GM12892 (cell line): ENCODE measurements around the gene METTL25B.
A peak's percentile ranks its signal among the peaks of the same experiment; 100 is the strongest.

Source experiments
- DNase-seq: peaks from one replicate; pipeline ENCODE4 v3.0.0; 2011; ENCODE audit not compliant: insufficient read length
- FAIRE-seq: peaks from 2 replicates; lab custom pipeline; 2011; peaks lifted over from hg19 to GRCh38; lab: Jason Lieb, UNC
- POLR2A ChIP-seq: IDR thresholded peaks from 2 replicates; pipeline ENCODE4 v1.6.1; 2011; ENCODE audit warnings: low read depth, low read length, control low read depth
- POLR2AphosphoS5 ChIP-seq: IDR thresholded peaks from 2 replicates; pipeline ENCODE4 v1.6.1; 2011; ENCODE audit warnings: low read depth, low read length, control low read depth
- TAF1 ChIP-seq: IDR thresholded peaks from 2 replicates; pipeline ENCODE4 v1.6.1; 2011; ENCODE audit warnings: low read depth, mild to moderate bottlenecking, control low read depth, low read length, borderline replicate concordance

METTL25B gene

DNA sequence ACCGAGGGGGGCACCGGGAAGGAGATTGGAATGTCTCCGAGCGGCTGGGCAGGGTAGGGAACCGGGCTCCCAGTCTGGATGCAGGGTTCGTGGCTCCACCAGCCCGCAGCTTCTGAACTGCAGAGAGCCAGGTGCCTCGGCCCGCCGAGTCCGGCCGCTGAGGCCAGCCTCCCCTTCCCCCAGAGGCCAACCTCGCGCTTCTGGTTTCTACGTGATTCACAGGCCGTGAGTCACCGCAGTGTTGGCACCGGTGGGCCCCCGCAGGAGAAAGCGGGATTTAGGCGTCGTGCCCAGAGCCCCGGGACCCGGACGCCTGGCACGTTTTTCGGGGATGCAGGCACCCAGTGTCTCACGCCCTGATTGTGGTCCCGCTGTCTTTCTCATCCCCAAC, 23.3 kb upstream of the METTL25B start:
- FAIRE-seq (no peak), DNase-seq (no peak)

DNA sequence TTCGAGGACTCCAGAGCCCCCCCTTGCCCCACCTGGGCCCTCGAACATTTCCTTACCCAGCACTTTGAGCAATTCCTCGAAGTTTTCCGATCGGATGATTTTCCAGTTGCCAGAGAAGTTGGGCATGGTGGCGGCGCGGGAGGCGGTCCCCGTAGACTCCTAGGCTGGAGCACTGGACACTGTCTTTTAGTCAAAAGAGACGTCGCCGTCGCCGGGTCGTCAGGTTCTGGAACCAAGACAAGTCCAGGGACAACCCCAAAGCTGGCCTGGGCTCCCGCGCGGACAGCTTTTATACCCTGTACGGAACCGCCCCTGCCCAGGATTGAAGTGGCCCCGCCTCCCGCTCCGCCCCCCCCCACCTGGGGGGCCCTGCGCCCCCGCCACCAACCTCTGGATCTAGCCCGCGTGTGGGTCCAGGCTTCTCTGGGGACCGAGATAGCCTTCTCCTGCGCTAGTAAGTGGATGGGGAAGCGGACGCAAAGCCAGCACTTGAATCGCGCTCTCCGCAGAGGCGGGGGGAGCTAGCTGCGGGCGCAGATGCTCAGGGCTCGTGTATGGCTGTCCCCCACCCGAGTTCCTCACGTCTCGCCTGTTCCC, 22.9 kb upstream of the METTL25B start, which contains the start of gene CRABP2:
TSS of gene CRABP2 (minus strand) at position 263 of the 597 bp plus-strand sequence. CDS start at position 126, 137 bp downstream.
- FAIRE-seq (no peak), DNase-seq (no peak)
- no peak for TF ChIP-seq POLR2A
- TF ChIP-seq TAF1: no peak
- no peak for TF ChIP-seq POLR2AphosphoS5

More for the DNA sequence above, 23.3 kb upstream of the METTL25B start:
- TF ChIP-seq POLR2AphosphoS5 (no peak), TAF1 (no peak), POLR2A (no peak)

DNA sequence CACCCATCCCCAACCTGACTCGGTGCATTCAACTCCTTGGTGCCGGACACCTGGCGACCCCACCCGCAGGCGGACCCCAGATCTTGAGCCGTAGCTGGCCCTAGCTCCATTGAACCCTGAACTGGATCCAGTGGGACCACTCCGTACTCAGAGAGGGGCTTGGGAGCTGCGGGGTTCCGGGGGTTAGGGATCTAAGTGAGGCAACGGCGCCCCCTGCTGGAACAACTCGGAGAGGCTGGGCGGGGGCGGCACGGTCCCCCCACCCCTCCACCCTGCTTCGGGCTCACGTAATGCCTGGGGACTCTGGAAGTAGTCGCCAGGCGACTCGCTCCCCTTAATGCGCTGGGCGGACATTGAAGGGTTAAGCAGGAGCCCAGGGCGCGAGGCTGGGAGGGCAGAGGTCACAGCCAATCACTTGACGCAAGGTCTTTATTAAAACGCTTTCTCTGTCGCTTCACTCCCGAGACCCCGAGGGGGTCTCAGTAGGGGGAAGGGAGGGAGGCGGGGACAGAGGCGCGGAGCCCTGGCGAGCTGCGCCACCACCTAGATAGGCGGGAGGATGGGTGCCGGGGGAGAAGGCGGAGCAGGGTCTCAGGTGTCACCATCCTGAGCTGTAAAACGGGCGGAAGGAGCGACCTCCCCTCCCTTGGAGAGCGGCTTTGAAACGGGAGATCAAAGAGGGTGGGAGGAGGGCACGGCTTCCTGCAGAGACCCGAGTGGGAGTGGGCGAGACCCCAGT, 22.2 kb upstream of the METTL25B start:
- TF ChIP-seq POLR2A: no peak
- TF ChIP-seq TAF1: no peak
- TF ChIP-seq POLR2AphosphoS5: no peak
- FAIRE-seq: peak; percentile 42
- peak; percentile 77 for DNase-seq

DNA sequence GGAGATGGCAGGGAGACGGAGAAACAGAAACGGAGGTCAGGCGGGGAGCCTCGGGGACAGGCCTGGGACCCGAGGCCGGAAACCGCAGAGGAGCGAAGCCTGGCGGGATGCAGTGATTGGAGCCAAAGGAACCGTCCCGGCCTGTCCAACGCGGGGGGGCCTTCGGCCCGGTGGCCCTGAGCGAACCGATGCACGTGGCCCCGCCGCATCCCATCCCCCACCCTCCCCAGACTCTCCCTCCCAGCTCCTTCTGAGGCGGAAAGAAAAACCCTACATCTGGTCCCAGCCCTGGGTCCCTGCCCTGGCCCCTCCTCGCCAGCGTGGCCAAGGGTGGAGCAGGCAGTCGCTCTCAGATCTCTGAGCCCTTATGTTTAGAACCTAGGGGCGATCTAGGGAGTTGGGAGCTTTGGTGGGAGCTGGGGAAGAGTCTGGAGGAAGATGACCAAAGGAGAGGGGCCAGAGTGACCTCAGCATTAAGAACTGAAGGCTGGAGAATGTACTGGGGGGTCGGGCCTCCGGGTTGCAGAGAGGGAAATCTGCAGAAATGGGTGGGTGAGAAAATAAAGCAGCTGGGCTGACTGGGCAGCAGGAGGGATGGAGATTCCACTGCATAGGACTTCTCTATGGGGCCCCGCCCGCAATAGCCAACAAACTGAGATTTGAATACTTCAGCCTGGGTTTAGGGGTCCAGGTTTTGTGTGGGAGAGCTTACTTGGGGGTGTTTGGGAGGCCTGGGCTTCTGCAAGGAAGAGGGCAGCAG, 21.4 kb upstream of the METTL25B start:
- no peak for FAIRE-seq
- no peak for DNase-seq
- no peak for TF ChIP-seq POLR2A
- TF ChIP-seq POLR2AphosphoS5: no peak
- TF ChIP-seq TAF1: no peak

DNA sequence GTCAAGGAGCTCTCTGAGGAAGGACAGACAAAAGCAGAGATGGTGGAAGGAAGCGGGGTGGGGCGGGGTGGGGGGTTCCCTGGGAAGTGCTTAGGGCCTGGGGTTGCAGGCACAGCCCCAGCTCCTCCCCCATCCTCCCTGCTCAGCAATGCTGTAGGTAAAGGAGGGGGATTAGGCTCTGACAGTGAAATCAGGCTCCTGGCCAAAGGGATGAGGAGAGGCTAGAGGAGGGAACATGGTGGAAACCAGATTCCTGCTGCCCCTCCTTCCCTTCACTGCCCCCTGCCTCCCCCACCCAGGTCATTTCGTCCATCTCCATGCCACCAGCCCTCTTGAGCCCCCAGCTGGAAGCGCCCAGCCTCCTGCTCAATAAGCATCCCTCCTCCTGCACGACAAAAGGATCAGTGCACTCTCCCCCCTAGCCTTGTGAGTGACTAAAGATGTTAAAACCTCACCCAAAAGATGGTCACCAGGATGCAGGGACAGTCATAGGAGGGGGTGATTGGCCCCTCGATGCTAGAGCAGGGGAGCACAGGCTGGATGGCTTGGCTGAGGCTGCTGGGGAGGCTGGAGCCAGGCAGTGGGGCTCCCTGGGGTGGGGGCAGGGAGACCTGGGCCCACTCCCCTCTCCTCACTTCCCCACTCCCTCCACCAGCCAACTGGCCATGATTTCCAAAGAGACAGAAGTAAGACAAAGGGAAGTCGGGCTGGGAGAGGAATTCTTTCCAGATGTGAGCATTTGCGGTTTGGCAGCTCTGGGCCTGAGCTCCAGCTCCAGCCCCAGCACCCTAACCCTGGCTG, 20.7 kb upstream of the METTL25B start:
- no peak for DNase-seq
- no peak for FAIRE-seq
- TF ChIP-seq POLR2AphosphoS5 (no peak), TAF1 (no peak), POLR2A (no peak)

DNA sequence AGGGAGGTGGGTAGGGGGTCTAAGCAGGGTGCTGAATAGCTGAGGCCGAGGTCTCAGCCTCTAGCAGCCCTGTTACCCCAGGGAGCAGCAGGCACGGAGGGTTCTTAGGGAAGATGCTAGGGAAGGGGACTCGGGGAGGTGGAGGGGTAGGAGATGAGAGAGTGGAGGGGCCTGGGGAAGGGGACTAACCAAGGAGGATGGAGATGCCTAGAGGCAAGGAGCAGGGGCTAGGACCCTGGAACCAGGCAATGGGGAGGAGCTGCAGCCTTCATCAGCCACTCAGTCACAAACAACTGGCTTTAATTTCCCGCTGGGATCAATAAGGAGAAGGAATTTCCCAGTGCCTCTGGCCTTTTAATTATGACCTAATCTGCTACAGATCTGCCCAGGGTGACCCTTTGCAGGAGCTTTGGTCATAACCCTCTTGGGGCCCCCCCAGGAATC, 20.0 kb upstream of the METTL25B start:
- no peak for FAIRE-seq
- TF ChIP-seq TAF1: no peak
- no peak for TF ChIP-seq POLR2A
- no peak for TF ChIP-seq POLR2AphosphoS5
- DNase-seq: no peak

DNA sequence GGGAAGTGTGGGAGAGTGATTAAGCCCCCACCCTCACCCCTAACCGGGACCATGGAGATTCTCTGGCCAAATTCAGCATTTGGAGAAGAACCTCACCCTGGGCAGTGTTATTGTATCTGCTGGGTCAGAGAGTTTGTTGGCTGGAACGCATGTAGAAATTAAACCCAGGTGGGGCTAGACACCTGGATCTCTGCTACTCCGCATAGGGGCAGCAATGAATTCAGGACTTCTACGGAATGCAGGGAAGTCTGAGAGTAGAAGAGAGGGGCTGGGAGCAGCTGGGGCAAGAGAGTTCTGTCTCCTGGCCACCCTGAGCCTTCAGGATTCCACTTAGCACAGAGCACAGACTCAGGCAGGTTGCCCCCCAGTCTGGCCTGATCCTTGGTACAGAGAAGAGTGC, 19.2 kb upstream of the METTL25B start:
- DNase-seq (no peak), FAIRE-seq (no peak)
- TF ChIP-seq POLR2A (no peak), TAF1 (no peak), POLR2AphosphoS5 (no peak)

DNA sequence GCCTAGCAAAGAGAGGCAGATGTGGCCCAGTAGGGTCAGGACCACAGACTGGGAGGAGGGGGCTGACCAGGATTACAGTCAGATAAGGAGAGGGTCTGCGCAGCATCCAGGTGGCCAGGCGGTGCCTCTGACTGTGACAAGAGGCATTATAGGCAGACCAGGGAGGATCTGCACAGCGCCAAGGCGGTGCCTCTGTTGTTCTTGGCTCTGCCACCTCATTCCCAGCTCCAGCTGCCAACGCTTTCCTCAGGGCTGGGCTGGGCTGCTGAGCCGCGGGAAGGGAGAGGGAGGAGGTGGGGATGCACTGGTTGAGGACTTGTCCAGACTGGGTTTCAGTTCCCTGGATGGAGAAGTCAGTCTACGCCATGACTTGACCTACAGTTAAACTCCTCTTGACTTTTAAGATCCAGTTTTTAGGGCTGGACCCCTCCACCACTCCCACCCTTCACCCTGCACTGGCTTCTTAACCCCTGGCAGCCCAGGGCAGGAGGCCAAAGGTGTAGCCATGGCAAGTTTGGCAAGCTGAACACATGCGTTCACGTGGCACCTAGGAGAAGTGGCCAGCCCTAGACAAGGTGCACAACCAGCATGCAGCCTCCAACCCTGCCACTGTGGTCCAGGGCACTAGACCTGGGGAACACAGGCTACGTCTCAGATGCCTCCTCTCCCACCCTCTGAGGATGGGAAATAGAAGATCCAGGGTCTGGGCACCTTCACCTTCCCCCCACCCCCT, 18.3 kb upstream of the METTL25B start:
- no peak for FAIRE-seq
- no peak for TF ChIP-seq POLR2AphosphoS5
- no peak for TF ChIP-seq POLR2A
- no peak for TF ChIP-seq TAF1
- DNase-seq: no peak

DNA sequence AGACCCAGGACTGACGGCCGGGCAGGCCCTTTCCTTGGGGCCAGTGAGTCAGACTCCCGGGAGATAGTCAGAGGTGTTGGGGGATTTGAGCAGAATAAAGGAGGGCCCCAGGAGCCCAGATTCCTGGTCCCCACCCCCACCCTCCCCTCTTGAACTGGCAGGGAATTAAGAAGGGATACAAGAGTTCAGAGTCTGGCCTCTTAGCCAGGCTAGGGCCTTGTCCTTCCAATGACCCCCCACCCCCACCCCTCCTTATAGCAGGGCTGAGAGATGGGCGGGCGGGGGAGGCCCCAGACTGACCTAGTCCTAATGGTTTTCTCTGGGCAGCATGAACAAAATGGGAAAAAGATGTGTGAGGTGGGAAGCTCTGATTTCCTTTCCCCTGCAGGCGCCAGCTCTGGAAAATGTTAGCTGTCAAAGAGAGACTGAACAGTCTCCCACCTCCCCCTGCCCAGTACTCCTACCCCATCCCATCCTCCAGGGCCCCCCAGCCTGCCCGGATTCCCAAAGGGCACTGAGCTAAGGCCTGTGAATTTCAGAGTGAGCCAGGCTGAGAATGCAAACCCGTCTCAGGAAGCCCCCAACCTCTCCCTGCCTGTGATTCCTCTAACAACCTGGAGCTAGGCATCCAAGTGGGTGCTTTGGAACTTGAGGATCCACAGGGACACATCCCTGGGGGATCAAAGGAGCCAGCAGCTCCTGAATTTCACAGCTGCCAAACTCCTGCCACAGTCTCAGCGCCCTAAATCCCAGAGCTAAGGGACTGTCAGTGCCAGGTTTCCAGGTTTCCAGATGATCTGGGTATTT, 17.1 kb upstream of the METTL25B start:
- no peak for FAIRE-seq
- no peak for DNase-seq
- TF ChIP-seq POLR2AphosphoS5 (no peak), TAF1 (no peak), POLR2A (no peak)

DNA sequence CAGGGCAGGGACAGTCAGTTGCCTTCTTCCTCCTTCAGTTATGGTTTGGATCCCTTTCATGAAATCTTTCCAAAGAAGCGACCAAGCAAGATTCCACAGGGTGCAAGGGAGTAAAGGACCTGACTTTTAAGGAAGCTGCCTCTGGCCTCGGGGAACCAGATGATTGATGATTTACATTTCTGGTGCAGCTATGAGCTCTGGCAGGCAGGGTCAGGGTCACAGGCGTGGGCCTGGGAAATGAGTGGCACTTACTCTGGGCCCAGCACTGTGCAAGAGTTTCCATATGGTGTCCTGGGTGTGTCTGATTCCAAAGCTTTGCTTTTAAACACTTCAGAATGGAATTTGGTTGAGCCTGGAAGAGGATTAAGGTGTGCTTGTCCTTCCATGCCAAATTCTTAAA, 15.6 kb upstream of the METTL25B start:
- no peak for TF ChIP-seq POLR2AphosphoS5
- no peak for TF ChIP-seq TAF1
- no peak for TF ChIP-seq POLR2A
- no peak for FAIRE-seq
- no peak for DNase-seq
